Cortex of kidney (tissue), 1 donor: ENCODE data around the gene FXYD2.

Experiments used
- DNase-seq: peaks from one replicate; lab custom pipeline; 2025; lab: John Stamatoyannopoulos, UW

Gene FXYD2

DNA sequence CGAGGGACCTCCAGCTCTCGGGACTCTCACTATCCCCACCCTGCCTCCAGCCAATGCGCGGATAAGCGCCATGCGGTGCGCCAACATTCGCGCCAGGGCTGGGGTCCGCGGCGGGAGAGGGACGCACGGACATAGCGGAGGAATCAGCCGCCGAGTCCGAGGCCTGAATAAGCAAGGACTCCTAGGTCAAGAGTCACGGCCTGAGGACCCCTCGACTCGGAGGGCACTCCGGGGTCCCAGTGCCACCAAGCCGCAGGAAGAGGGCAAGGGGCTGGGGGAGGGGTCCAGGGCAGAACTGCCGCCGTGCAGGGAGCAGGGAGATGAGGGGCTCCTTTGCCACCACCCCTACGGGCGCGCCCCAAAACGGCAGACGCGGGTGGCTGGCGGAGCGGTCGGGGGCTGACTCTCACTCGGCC is 28.1 kb downstream of the FXYD2 start:
- DNase-seq: no peak

DNA sequence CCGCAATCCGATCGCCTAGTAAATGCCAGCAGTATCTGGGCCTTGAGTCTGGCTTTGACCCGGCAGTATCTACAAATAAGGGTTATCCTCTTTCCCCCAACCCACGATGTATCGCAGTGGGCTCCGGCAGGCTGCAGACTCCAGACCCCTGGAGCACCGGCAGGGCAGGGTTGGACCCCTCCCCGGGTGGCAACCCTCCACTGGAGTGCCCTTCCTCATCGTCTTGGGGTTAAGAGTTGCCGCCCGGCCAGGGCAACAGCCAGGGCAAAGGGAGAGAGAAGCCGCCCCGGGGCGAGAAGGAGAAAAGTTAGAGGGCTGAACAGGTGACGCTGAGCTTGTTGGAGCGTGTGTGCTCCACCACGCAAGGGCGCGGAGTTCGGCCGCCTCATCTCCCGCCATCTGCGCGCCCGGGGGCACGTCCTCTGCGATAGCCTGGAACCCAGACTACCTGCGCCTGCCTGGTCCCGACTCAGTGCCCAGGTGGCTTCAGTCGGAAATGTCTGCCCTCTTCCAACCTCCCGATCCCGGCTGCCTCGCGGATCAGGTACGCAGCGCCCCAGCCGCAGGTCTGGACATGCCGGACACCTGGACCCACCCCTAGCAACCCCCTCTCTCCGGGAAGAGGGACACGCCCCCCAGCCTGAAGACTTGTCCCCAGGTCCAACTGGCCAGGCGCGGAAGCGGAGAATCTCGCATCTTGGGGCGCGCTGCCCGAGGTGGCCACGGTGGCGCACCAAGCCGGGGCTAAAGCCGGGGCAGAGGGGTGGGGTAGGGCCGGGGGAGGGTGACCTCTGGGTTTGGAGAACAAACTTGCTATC is 28.7 kb downstream of the FXYD2 start:
- DNase-seq: no peak

DNA sequence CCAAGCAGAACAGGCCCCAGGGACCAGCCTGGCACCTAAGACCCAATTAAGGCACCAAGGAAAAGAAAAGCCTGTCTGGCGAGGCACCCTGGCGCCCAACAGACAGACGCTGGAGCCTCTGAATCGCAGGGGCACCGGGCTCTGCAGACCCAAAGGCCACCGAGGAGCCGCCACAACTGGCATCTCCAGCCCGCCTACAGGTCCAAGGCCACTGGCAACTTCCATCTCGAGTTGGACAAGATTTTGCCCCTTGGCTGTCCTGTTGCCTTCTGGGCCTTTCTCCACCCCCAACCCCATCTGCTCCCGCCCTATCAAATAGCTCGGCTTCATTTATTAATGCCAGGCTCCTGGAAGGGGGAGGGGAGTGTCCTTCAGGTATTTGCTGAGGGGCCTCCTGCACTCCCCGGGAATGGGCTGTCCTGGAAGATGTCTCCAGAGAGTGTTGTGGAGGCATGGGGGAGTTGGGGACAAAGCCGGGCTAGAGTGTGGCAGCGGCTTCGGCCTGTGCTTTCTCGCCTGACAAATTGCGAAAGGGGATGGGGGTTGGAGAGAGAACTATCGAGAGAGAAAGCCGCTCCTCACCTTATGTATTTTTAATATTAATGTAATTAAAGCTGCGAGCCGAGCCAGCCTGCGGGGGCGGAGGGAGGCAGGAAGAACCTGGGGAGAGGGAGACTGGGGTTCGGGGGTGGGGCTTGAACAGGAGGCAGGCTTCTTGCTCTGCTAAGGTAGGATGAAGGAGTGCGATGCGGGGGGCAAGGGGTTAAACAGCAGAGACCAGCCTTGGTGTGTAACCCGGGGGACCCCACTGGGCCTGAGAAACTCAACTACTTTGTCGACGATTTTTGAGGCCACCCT is 29.5 kb downstream of the FXYD2 start:
- DNase-seq: no peak

DNA sequence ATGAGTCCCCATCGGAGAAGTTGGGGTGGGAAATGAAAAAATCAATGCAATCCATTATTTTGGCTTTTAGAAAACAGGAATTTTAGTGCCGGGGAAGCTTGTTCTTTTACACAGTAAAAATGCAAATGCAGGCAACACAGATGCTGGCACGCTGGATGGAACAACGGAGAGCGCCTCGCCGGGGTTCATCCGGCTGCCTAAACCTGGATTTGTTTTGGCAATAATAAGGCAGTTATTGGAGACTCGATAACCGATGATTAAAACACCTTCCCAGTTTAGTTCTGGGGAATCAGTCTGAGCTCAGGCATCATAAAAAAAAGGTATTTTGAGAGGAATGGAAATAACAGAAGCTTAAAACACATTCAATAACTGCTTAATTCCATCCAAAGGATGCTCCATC is 30.4 kb downstream of the FXYD2 start:
- DNase-seq: no peak

DNA sequence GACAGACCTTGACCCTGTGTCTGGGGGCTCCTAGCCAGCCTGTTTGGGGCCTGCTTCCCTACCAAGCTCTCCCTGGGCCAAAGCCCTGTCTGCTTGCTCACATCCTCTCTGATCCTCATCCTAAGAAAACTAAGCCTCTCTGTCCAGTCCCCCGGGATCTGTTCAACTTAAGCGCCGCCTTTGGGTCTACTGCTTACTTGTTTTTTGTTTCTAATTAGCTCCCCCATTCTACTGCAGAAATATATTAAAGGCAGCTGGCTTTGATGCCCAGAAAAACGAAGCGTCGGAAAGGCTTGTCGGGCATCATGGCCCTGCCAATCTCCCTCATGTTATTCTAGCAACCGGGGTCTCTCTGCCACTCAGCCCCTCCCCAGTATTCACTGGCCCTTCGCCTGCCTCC is 31.0 kb downstream of the FXYD2 start:
- DNase-seq: no peak

DNA sequence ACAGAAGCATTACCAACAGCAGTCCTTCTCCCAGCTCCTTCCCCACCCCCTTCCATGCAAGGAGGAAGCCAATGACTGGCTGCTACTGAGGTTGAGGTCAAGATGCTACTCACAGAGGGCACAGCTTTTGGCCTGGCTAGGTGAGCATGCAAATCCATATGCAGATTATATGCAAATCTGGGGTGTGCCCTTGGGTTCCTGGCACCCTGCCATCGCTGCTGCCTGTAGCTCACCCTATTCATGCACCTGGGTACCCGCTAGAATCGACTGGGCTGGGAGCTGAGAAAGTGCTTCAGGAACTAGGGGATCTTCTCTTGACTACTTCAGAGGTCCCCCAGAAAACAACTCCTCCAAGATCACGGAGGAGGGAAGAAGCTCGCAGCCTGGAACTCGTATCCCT is 31.6 kb downstream of the FXYD2 start:
- DNase-seq: no peak

DNA sequence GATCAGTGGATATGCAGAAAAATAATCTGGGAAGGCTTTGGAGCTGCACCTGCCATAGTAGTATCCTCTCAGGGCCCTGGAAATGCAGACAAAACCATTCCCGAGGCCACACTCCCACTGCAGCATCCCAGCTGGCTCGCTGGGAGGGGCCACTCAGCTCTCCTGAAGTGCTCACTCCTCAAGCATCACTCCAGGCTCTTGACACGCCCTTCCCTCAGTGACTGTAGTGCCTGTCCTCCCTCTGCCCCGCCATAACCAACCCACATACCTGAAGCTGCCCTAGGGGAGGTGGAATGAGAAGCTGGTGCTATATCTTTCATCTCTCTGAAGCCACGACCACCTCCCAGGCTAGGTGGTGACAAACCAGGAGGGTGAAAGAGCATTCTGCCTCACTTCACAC is 32.3 kb downstream of the FXYD2 start:
- no peak for DNase-seq

DNA sequence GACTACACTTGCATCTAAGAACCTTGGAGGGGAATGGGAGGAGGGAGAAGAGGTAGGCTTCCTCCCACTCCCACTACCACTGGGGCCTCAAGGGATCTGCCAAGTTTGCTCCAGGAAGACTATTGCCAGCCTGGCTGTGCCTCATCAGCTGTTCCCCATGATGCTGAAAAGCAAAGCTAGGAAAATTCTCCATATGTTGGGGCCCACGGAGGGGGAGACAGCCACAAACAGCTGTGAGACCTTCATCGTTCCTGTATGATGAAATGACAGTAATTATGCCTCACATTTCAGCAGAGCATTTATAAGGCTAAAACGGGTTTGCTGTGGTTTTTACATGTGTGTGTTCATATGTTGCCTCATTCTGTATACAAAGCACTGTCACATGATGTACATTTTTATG is 34.3 kb downstream of the FXYD2 start:
- no peak for DNase-seq

DNA sequence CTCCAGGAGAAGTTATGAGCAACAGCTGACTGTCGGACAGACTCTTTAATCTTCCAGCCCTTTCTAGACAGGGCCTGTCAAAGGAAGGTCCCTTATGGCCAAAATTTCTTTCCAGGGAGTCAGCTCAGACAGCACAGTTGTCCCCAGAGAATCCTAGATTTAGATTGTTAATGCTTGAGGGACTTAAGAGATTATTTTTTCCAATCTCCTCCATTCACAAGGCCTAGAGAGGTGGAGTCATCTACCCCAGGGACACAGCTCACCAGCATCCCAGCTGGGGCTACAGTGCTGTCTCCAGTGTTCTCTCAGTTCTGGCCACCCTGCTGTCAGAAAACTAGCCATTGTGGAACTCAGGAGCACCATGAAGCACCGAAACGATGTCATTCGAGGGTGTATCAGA is 35.3 kb downstream of the FXYD2 start:
- no peak for DNase-seq

DNA sequence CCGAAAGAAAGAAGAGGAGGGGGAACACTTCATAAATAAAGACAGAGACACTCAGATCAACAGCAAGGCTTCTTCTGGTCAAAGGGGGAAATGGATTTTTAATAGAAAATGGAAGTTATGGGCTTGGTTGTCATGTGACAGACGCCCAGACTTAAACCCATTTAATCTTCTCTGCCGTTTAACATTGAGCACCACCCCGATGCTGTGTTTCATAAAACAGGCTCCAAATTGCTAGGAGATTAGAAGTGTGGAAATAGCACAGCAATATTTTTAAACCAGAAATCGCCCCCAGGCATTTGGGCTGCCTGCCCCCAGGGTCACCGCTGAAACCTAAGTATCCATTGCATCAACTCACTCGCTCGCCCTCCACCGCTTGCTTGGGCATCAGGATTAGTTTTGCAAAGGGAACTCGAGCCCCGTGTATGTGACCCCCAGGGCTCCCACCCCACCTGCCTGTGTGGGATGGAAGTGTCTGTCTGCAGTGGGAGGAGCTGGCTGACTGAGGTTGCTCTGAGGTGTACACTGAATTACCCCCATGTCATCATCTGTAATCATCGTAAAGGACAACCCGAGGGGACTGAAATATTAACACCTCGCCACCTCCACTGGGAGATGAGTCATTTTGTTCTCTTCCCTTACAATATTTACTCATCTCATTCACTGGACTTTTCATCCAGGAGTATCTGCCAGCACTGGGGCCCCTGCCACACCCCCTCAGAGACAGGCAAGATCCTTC is 38.2 kb downstream of the FXYD2 start:
- no peak for DNase-seq

DNA sequence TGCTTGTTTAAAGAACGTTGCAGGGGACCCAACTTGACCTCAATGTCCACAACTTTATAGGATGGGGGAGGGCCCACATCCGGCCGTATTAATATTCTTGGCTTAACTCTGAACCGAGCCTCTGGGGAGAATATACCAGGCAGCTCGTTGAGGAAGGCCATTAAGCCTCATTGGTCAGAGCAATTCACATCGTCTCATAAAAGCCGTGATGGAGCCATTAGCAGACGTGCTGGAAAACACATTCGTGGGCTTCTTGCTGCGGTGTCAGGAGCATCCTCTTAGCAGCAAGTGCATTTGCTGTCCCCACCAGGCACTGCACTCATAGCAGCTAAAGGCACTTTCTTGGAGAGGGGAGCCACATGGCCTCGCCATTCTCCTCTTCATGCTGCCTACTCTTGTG is 42.4 kb downstream of the FXYD2 start:
- DNase-seq: no peak

DNA sequence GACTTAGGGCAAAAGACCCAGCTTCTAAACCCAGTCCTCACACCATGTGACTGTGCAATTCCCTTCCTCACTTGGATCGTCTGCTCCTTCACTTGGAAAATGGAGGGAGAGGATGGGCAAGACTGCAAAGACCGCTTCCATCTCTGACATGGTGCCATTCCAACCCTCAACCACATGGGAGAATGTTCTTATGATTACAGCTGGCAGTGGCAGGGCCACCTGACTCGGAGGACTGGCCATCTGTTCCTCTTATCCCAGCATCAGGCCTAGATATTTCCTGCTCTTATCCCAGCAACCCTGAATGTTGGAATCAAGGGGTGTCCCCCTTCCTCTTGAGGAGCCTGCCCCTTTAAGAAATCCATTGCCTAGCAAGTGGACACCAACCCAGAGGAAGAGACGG is 42.9 kb downstream of the FXYD2 start:
- no peak for DNase-seq

DNA sequence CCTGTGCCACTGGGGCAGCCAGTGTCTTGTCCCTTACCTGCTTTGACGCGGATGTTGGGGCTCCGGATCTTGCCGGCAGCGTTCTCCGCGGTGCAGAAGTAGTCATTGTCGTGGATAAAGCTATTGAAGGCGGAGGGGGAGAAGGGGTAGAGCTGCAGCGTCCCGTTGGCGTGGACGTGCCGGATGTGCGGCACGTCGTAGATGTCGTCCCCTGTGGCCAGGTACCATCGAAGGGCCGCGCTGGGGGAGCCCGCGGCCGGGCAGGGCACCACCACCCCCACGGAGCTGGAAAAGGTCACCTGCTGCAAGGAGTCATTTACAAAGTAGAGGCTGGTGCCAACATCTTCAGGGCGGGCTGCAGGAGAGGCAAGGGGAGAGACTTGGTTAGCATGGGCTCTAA is 44.1 kb downstream of the FXYD2 start:
- no peak for DNase-seq

DNA sequence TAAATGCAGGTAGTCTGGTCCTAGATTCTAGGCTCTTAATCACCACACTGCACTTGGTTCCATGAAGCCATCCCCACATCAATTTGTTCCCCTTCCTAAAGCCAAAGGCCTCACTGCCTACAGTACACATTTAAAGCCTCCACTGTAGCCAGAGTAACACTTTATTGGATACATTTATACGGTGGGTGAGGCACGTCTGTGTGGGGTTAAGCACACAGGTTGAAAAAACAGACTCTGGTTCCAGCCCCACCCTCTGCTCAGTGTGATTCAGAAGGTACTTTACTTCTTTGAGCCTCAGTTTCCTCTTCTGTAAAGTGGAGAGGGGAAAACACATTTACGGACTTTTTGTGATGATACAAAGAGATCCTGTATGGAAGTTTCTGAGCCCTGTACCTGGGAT is 50.0 kb downstream of the FXYD2 start:
- no peak for DNase-seq

DNA sequence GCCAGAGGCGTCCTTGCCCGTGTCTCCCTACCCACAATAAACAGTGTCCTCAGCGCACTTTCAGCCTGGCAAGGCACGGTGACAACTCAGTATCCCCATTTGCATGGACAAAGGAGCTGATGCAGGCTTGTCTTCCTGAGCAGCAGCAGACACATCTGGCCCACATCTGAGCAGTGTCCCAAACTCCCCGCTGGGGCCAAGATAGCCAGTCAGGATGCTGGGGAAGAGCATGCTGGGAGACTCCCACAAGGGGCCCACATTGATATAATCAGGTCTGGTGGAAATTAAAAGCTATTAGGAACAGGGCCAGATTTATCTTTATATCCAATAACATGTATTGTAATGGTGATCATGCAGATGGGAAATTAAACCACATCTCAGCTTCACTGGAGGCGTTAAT is 52.2 kb downstream of the FXYD2 start:
- no peak for DNase-seq

DNA sequence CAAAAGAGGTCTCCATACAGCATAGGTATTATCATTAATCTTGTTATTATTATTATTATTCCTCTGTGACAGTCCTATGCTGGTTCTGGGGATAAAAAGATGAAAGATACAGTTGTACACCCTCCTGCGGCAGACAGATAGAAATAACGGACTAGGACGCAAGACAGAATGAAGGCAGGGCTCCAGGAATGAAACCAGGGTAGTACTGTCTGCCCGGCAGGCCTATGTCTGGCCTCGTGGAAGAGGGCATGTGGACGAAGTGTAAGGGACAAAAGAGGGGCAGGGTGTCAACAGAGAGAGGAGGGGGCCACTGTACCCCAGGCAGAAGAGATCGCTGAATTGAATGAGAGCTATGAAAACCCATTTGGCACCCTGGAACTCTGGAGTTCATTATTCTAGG is 52.7 kb downstream of the FXYD2 start:
- no peak for DNase-seq

DNA sequence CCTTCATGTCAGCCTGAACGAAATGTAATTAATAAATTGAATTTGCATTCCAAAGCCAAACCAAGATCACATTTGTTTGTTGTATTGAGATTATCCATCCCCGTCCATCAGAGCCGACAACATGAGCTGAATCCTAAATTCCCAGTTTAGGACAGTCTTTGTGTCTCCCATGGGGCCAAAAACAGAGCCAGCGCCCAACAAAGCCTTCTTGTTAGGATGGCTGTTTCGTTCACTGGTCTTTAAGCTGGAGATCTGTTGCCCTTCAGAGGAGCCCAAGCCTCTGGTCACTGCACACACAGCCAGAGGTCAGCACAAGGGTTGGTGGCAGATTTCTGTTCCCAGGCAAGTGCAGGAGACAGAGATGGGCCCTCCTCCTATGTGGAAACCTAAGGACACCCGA is 53.3 kb downstream of the FXYD2 start:
- DNase-seq: no peak

DNA sequence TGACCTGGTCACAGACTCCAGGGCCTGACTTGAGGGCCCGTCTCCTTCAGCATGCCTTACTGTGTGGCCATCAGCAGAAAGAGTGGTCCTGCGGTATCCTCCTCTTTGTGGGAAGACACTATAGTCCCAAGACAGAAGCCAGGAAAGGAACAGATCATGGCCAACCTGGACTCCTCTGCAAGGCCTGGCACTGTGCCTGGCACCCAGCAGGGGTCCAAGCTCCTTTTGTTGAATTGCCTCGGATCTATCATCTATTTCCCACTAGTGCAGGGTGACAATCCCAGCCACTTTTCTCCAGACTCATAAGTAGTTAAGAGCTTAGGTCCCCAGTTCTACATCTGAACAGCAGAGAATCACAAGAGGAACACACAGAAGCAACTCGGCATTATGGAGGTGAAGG is 54.5 kb downstream of the FXYD2 start:
- no peak for DNase-seq
